Measurements from ENCODE around the gene CDH18.

The CDH18 gene

DNA sequence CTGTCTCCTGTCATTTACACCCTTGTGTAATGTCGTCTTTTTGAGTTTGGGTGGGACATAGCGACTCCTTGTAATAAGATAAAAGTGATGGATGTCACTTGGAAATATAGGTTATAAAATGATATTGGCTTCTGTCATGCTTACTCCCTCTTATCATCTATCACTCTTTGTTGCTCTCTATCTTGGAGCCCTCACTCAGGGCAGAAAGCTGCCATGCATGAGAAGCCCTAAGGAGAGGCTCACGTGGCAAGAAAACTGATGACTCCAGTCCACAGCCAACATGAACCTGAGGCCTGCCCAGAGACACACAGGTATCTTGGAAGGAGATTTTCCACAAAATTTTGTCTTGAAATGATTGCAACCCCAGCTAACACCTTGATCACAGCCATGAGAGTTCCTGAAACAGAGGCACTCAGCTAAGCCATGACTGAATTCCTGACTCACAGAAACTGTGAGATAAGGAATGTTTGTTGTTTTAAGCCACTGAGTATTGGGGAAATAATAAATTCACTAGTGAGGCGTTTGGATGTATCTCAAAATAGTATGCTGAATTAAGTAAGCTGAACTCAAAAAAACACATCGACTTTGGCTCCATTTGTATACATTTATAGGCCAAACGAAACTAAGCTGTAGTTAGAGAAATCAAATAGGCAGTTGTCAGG, 216.7 kb downstream of the CDH18 start:
- no CpG with 5 or more reads among the region's 6 CpGs for WGBS (ENCODE audit: extremely low coverage, insufficient coverage, low lambda C conversion rate)
- DNase-seq = peak; percentile 71
- H3K27ac ChIP-seq (ENCODE audit: low read depth, low read length) = no peak overlapping the region

DNA sequence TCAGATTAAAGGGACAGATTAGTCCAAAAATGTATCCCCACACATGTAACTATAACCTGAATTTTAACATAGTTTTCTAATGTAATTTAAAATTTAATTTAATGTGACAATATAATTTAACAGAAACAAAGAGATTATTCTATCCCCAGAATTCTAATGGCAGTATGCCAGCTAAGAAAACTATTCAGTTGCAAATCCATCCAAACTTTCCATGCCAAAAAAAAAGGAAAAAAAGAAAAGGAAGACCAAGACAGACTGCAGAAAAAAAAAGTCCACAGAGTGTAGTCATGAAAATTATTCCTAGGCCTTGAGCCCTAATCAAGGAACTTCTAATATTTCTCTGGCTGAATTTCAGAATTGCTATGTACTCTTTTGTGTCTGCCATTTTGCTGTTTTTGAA, 217.6 kb downstream of the CDH18 start:
- H3K27ac ChIP-seq (ENCODE audit: low read depth, low read length) = no peak overlapping the region
- no peak overlapping the region for H2BK15ac ChIP-seq (replicated peaks; ENCODE audit: low read depth)
- H2BK5ac ChIP-seq (ENCODE audit: low read length) = no peak overlapping the region
- no peak overlapping the region for H4K8ac ChIP-seq (ENCODE audit: low read depth, low read length)
- no peak overlapping the region for H3K4me2 ChIP-seq (ENCODE audit: low read length)
- no peak overlapping the region for H2AK5ac ChIP-seq (ENCODE audit: low read length)
- H3K9ac ChIP-seq (ENCODE audit: low read length) = no peak overlapping the region
- no peak overlapping the region for H4K5ac ChIP-seq (ENCODE audit: low read length)
- H3K4me1 ChIP-seq (ENCODE audit: control insufficient read depth, low read depth, low read length) = no peaks in the 10 kb centered on the region
- H3K18ac ChIP-seq (ENCODE audit: low read length) = no peak overlapping the region
- H2BK120ac ChIP-seq (ENCODE audit: low read depth, low read length) = no peak overlapping the region
- no peaks in the 10 kb centered on the region for H3K36me3 ChIP-seq (ENCODE audit: control insufficient read depth, insufficient read depth, low read length)
- DNase-seq = no peak
- H3K79me2 ChIP-seq (ENCODE audit: control insufficient read depth, insufficient read depth, low read length) = no peaks in the 10 kb centered on the region
- H3K23ac ChIP-seq (ENCODE audit: low read length) = no peak overlapping the region
- H3K27me3 ChIP-seq (ENCODE audit: insufficient read depth, low read length, poor library complexity) = no peaks in the 10 kb centered on the region
- no peak overlapping the region for H3K4ac ChIP-seq (ENCODE audit: low read depth, low read length)
- no peak overlapping the region for H3K56ac ChIP-seq (ENCODE audit: low read length)
- no peaks in the 10 kb centered on the region for H3K79me1 ChIP-seq (ENCODE audit: low read length)
- no peak overlapping the region for H3K4me3 ChIP-seq (ENCODE audit: low read length)

More for the DNA sequence above, 216.7 kb downstream of the CDH18 start:
- Histone ChIP-seq H3K4me1 (ENCODE audit: control insufficient read depth, low read depth, low read length) (no peaks in the 10 kb centered on the region), H3K27me3 (ENCODE audit: insufficient read depth, low read length, poor library complexity) (no peaks in the 10 kb centered on the region), H3K56ac (ENCODE audit: low read length) (no peak overlapping the region), H3K79me2 (ENCODE audit: control insufficient read depth, insufficient read depth, low read length) (no peaks in the 10 kb centered on the region), H3K4ac (ENCODE audit: low read depth, low read length) (no peak overlapping the region), H3K23ac (ENCODE audit: low read length) (no peak overlapping the region), H3K4me2 (ENCODE audit: low read length) (no peak overlapping the region), H2BK120ac (ENCODE audit: low read depth, low read length) (no peak overlapping the region), H3K79me1 (ENCODE audit: low read length) (no peaks in the 10 kb centered on the region), H2BK5ac (ENCODE audit: low read length) (no peak overlapping the region), H3K4me3 (ENCODE audit: low read length) (no peak overlapping the region), H3K36me3 (ENCODE audit: control insufficient read depth, insufficient read depth, low read length) (no peaks in the 10 kb centered on the region), H2BK15ac (replicated peaks; ENCODE audit: low read depth) (no peak overlapping the region), H2AK5ac (ENCODE audit: low read length) (no peak overlapping the region), H4K5ac (ENCODE audit: low read length) (no peak overlapping the region), H4K8ac (ENCODE audit: low read depth, low read length) (no peak overlapping the region), H3K18ac (ENCODE audit: low read length) (no peak overlapping the region), H3K9ac (ENCODE audit: low read length) (no peak overlapping the region)

DNA sequence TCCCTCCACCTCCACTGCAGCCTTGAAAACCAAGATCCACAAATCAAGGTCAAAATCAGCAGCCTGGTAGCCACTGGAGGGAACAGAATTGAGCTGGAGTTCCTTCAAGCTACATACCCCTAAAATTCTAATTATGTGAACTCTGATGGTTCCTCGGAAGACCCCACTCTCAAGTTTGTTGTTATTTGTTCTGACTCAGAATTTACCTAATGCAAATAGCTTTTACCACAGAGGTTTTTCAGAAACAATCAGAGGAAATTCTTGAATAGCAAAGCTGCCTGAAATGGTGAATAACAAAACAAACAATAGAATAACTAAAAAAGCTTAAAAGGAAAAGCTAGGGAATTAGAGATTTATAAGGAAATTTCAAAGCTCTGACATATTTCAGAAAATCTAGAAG, 220.0 kb downstream of the CDH18 start:
- Histone ChIP-seq H4K8ac (ENCODE audit: low read depth, low read length) (no peak overlapping the region), H3K79me1 (ENCODE audit: low read length) (no peaks in the 10 kb centered on the region), H2BK15ac (replicated peaks; ENCODE audit: low read depth) (no peak overlapping the region), H3K4me1 (ENCODE audit: control insufficient read depth, low read depth, low read length) (no peaks in the 10 kb centered on the region), H3K18ac (ENCODE audit: low read length) (no peak overlapping the region), H2AK5ac (ENCODE audit: low read length) (no peak overlapping the region), H3K4ac (ENCODE audit: low read depth, low read length) (no peak overlapping the region), H3K27me3 (ENCODE audit: insufficient read depth, low read length, poor library complexity) (no peaks in the 10 kb centered on the region), H3K79me2 (ENCODE audit: control insufficient read depth, insufficient read depth, low read length) (no peaks in the 10 kb centered on the region), H3K9ac (ENCODE audit: low read length) (no peak overlapping the region), H3K36me3 (ENCODE audit: control insufficient read depth, insufficient read depth, low read length) (no peaks in the 10 kb centered on the region), H2BK5ac (ENCODE audit: low read length) (no peak overlapping the region), H4K5ac (ENCODE audit: low read length) (no peak overlapping the region), H2BK120ac (ENCODE audit: low read depth, low read length) (no peak overlapping the region), H3K56ac (ENCODE audit: low read length) (no peak overlapping the region), H3K27ac (ENCODE audit: low read depth, low read length) (no peak overlapping the region), H3K4me2 (ENCODE audit: low read length) (no peak overlapping the region), H3K23ac (ENCODE audit: low read length) (no peak overlapping the region), H3K4me3 (ENCODE audit: low read length) (no peak overlapping the region)
- DNase-seq = peak; percentile 44
- no CpG with 5 or more reads among the region's 1 CpG for WGBS (ENCODE audit: extremely low coverage, insufficient coverage, low lambda C conversion rate)

DNA sequence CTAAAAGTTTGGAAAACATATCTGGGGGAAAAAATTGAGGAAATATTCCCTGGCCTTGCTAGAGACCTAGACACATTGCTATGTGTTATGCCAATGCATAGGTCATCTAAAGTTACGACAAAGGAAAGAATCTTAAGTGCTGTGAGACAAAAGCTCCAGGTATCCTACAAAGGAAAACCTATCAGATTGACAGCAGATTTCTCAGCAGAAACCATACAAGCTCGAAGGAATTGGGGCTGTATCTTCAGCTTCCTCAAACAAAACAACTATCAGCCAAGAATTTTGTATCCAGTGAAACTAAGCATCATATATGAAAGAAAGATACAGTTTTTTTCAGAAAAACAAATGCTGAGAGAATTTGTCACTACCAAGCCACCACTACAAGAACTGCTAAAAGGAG, 234.4 kb downstream of the CDH18 start:
- Histone ChIP-seq H3K27me3 (ENCODE audit: insufficient read depth, low read length, poor library complexity) (no peaks in the 10 kb centered on the region), H3K36me3 (ENCODE audit: control insufficient read depth, insufficient read depth, low read length) (no peaks in the 10 kb centered on the region), H3K56ac (ENCODE audit: low read length) (no peak overlapping the region), H2AK5ac (ENCODE audit: low read length) (no peak overlapping the region), H3K4me2 (ENCODE audit: low read length) (no peak overlapping the region), H2BK120ac (ENCODE audit: low read depth, low read length) (no peak overlapping the region), H3K4me3 (ENCODE audit: low read length) (no peak overlapping the region), H3K23ac (ENCODE audit: low read length) (no peak overlapping the region), H3K27ac (ENCODE audit: low read depth, low read length) (no peak overlapping the region), H2BK15ac (replicated peaks; ENCODE audit: low read depth) (no peak overlapping the region), H3K79me2 (ENCODE audit: control insufficient read depth, insufficient read depth, low read length) (no peaks in the 10 kb centered on the region), H3K4ac (ENCODE audit: low read depth, low read length) (no peak overlapping the region), H3K18ac (ENCODE audit: low read length) (no peak overlapping the region), H2BK5ac (ENCODE audit: low read length) (no peak overlapping the region), H4K8ac (ENCODE audit: low read depth, low read length) (no peak overlapping the region), H4K5ac (ENCODE audit: low read length) (no peak overlapping the region), H3K79me1 (ENCODE audit: low read length) (no peaks in the 10 kb centered on the region), H3K9ac (ENCODE audit: low read length) (no peak overlapping the region), H3K4me1 (ENCODE audit: control insufficient read depth, low read depth, low read length) (no peaks in the 10 kb centered on the region)
- DNase-seq = no peak
- no CpG with 5 or more reads among the region's 2 CpGs for WGBS (ENCODE audit: extremely low coverage, insufficient coverage, low lambda C conversion rate)

DNA sequence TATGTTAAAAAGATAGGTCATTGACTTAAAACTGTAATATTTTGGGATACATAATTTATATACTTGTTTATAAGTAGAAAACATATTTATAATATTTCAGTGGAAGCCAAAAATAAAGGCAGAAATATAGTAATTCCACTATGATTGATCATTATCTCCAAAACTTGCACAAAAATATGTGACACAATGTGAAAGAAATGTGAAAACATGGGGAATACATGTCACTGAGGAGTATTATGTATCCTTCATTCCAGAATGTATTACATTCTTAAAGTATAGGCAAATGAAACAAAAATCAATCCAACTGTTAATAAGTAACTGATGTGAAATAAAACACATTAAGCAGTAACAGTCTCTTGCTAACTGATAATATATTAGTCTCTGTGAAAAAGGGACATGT, 236.7 kb downstream of the CDH18 start:
- no peak overlapping the region for H3K4me2 ChIP-seq (ENCODE audit: low read length)
- no peak overlapping the region for H3K27ac ChIP-seq (ENCODE audit: low read depth, low read length)
- H3K18ac ChIP-seq (ENCODE audit: low read length) = no peak overlapping the region
- no peak overlapping the region for H2BK15ac ChIP-seq (replicated peaks; ENCODE audit: low read depth)
- H3K36me3 ChIP-seq (ENCODE audit: control insufficient read depth, insufficient read depth, low read length) = no peaks in the 10 kb centered on the region
- no peak overlapping the region for H2BK5ac ChIP-seq (ENCODE audit: low read length)
- H3K4ac ChIP-seq (ENCODE audit: low read depth, low read length) = no peak overlapping the region
- no peak overlapping the region for H3K56ac ChIP-seq (ENCODE audit: low read length)
- H3K4me1 ChIP-seq (ENCODE audit: control insufficient read depth, low read depth, low read length) = no peaks in the 10 kb centered on the region
- H3K9ac ChIP-seq (ENCODE audit: low read length) = no peak overlapping the region
- no peaks in the 10 kb centered on the region for H3K79me2 ChIP-seq (ENCODE audit: control insufficient read depth, insufficient read depth, low read length)
- no peak overlapping the region for H3K23ac ChIP-seq (ENCODE audit: low read length)
- H3K27me3 ChIP-seq (ENCODE audit: insufficient read depth, low read length, poor library complexity) = no peaks in the 10 kb centered on the region
- no peak overlapping the region for H2BK120ac ChIP-seq (ENCODE audit: low read depth, low read length)
- no peak for DNase-seq
- H4K5ac ChIP-seq (ENCODE audit: low read length) = no peak overlapping the region
- no peak overlapping the region for H3K4me3 ChIP-seq (ENCODE audit: low read length)
- H2AK5ac ChIP-seq (ENCODE audit: low read length) = no peak overlapping the region
- no peaks in the 10 kb centered on the region for H3K79me1 ChIP-seq (ENCODE audit: low read length)
- no peak overlapping the region for H4K8ac ChIP-seq (ENCODE audit: low read depth, low read length)

DNA sequence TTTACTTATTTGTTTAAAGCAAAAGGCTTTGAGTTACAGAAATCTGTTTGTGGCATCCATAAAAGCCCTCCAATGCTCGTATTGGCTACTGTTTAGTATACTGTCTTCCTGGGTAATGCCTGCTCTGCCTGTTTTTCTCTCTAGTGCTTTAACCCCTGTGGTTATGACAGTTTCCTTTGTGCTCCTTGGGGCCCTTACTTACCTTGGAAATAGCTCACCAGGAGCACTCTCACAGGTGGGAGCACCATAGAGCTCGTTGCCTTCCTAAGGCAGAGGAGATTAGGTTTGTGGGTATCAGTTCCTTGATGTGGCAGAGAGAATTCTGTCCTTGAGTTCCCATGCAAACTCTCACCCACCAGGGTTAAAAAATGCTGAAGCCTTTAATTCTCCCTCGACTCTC, 242.8 kb downstream of the CDH18 start:
- Histone ChIP-seq H2BK15ac (replicated peaks; ENCODE audit: low read depth) (no peak overlapping the region), H3K27ac (ENCODE audit: low read depth, low read length) (no peak overlapping the region), H2AK5ac (ENCODE audit: low read length) (no peak overlapping the region), H3K4ac (ENCODE audit: low read depth, low read length) (no peak overlapping the region), H3K9ac (ENCODE audit: low read length) (no peak overlapping the region), H3K4me2 (ENCODE audit: low read length) (no peak overlapping the region), H2BK5ac (ENCODE audit: low read length) (no peak overlapping the region), H3K23ac (ENCODE audit: low read length) (no peak overlapping the region), H3K18ac (ENCODE audit: low read length) (no peak overlapping the region), H4K8ac (ENCODE audit: low read depth, low read length) (no peak overlapping the region), H3K4me1 (ENCODE audit: control insufficient read depth, low read depth, low read length) (no peaks in the 10 kb centered on the region), H3K56ac (ENCODE audit: low read length) (no peak overlapping the region), H3K27me3 (ENCODE audit: insufficient read depth, low read length, poor library complexity) (no peaks in the 10 kb centered on the region), H2BK120ac (ENCODE audit: low read depth, low read length) (no peak overlapping the region), H3K79me1 (ENCODE audit: low read length) (no peaks in the 10 kb centered on the region), H3K79me2 (ENCODE audit: control insufficient read depth, insufficient read depth, low read length) (no peaks in the 10 kb centered on the region), H4K5ac (ENCODE audit: low read length) (no peak overlapping the region), H3K4me3 (ENCODE audit: low read length) (no peak overlapping the region), H3K36me3 (ENCODE audit: control insufficient read depth, insufficient read depth, low read length) (no peaks in the 10 kb centered on the region)
- DNase-seq = peak; percentile 5
- WGBS (ENCODE audit: extremely low coverage, insufficient coverage, low lambda C conversion rate) = no CpG with 5 or more reads among the region's 3 CpGs
